ENCODE measurements around the gene RAPGEF5.
"Not testable (repeated sequence)": the region's sequence is repeated elsewhere in the genome, so short reads cannot be mapped to it uniquely, and the experiment has no call there.

RAPGEF5 gene

DNA sequence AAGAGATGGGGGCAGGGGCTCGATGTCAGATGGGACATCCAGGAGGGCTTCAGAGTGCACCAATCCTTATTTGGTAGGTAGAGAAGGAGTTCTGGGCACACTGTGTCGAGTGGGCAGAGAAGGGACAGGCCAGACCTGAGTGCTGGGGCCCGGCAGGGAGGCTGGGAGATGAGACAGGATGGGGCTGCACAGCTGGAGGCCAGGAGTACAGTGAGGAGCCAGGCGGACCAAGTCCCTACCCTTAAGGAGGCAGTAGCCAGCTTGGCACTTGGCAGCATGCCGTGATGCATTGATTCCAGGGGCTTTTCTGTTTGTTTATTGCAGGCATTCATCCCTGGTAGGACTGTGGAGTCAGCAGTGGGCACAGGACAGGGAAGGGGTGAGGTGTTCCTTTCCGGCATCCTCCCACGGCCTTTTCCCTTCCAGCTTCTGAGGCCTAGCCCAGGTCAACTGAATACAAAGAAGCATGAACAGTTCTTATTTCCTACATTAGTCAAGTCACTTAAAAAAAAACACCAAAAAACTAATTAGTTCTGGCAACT, 242.4 kb downstream of the RAPGEF5 start:
- FAIRE-seq: no peak

DNA sequence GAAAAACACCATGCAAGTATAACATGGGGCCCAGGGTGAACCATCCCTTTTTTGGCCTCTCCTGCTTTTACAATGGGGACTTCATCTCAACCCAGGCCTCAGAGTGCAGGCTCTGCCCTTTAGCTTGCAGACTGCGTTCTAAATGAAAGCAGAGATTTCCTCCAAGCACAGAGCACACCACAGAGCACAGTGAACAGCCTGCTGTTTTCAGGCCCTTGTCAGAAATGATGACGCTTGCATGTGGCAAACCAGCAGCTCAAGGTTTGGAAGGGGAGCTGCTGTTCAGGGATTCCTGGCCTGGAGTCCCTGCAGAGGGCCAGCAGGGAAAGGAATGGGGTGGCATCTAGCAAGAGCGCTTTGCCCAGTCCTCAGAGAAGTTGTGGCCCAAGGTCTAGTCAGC, 243.9 kb downstream of the RAPGEF5 start:
- no peak for FAIRE-seq

DNA sequence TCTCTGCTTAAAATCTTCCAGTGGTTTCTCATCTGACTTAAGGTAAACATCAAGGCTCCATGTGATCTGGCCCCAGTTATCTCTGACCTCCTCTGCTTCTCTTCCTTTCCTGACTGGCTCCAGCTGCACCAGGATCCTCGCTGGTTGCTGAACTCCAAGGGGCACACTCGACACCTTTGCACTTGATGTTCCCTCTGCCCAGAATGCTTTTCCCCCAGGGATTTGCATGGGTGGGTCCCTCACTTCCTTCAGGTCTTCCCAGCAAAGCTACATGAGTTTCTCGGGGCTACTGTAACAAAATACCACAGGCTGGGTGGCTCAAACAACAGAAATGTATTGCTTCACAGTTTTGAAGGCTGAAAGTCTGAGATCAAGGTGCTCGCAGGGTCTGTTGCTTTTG, 245.3 kb downstream of the RAPGEF5 start:
- FAIRE-seq: no peak

DNA sequence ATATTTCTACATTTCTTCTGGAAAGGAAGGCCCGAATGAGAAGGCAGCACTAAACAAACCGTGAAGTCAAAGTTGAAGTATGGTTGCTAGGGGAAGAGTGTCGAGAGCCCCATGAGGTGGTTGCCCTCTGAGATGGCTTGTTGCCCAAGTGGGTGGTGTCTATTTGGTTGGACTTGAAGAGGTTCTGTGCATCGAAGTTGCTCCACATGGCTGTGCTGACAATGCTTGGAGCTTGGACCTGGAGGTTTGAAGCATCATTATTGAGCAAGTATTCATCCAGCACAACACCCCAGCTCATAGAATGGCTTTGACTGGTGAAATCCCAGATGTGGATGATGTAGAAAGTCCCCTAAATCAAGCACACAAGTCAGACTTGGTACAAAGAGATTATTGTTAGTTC, 246.1 kb downstream of the RAPGEF5 start:
- no peak for FAIRE-seq

DNA sequence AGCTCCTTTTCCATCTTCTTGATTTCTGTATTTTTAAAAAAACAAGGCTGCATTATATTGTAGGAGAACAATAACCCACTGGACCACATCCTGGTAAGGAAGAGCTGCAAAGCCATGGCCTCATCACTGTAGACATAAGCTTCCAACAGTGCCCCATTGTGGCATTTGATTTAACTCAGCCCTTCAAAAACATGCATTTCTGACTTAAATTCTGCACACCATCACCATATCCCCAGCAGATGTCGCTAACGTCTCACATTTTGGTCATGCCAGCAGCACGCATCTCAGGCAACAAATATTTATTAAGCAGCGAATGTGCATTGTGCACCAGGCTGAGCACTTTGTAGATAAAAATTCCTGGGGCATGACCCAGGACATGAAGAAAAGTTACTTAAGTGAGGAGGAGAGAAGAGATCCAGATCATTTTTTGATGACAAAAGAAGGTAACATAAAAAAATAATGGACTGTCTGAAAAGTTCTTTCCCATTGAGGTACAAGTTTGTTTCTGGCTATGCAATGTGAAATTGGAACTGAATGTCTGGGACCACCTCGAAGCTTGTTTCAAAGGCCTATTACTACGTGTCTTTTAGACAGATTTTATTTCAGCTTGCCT, 246.6 kb downstream of the RAPGEF5 start:
- FAIRE-seq: no peak

DNA sequence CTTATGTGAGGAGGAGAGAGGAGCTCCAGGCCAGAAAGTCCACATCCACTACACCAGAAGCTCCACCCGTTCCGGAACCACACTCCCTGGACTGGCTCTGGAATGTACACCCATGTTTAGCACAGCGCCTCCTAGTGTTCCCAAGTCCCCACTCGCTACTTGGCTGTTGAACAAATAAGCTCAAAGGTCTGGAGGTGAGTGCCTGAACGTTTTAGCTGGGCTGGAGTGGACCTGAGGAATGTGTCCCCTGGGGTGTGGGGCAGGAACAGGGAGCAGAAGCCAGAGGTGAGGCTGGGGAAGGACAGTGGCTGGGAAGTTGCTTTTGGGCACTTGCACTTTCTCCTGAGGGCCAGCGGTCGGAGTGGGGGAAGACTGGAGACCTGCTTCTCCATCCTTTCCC, 247.2 kb downstream of the RAPGEF5 start:
- FAIRE-seq: no peak

DNA sequence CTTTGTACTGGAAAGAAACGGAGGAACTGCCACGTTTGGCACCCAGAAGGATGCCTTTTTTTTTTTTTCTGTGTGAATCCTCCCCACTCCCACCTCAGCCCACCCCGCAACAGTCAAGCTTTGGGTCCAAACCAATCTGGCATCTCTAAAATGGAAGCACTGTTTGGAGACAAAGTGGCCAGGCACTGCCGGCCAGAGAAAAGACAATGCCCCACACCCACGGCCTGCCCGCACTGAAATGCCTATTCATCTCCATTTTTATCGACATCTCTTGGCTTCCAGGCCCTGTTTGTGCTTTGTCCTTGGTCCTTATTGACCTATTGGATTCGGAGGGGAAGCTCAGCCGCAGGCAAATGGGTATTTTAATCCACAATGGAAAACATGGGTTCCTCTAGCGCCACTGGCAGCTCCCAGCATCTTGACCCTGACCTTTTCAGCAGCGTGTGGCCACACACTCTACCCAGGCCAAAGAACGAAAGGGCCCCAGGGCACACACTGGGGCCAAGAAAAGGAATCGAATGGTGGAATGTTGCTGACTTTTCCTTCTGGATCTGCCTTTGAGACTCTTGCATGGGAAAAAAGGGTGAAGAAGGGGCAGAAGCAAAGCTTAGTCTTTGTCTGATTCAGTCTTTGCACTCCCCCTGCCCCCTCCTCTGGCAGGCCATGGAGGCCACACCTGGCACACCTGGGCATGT, 248.7 kb downstream of the RAPGEF5 start:
- no peak for FAIRE-seq

DNA sequence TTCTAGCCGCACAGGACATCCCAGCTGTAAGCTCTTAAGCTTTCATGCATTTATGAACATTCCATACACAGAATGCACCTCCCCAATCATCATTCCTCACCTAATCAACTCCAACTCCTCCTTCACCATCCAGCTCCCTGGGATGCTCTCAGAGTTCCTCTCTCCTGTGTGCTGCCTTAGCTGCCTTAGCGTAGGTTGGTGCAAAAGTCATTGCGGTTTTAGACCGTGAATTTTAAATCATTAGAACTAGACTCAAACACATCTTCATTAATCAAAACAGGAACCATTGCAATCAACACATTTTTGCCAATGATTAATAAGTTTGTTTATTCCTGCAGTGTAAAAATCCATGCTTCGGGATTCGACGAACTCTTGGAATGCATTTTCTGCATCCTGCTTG, 251.4 kb downstream of the RAPGEF5 start:
- no peak for FAIRE-seq

DNA sequence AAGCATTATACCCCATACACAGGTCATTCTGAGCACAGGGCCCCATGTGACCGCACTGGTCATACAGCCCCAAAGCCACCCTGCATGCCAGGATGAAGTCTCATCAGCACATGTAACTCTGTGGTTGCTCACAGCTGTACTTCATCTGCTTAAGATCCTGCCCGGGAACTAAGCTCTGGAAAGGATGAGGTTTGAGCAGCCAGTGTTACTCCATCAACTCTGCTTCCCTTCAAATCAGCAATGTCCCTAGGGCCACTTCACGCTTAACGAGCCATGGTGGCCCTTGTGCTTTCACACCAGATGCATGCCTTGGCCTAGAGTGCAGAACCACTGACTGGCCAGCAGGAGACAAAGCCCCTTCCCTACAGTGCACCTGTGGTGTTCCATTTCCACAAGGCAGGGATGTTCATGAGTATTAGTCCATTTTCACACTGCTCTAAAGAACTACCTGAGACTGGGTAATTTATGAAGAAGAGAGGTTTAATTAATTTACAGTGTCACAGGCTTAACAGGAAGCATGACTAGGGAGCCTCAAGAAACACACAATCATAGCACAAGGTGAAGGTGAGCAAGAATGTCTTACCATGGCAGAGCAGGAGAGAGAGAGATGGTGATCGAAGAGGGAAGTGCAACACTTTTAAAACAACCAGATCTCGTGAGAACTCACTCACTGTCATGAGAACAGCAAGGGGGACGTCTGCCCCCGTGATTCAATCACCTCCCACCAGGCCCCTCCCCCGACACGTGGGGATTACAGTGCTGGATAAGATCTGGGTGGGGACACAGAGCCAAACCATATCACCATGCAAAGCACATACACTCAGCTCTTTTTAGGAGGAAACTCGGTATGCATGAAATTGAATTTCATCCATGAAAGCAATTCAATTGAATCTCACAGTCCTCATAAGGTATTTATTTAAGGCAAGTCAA, 262.3 kb downstream of the RAPGEF5 start:
- no peak for FAIRE-seq

DNA sequence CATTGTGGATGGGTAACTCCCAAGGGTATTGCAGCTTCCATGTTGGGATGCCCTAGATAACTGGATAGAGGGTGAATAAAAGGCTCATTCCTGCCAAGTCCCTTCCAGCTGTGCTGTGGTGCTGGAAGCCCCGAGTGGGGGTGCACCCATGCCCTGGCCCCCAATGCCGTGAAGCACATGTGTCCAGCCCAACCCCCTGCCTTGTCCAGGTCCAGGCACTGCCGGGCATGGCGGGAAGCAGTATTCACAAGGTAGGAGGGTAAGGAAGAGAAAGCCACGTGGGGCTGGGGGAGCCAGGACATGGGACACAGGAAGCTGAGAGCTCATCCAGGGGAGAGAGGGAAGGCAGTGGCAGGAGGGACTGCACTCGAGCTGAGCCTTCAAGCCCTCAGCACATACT, 263.0 kb downstream of the RAPGEF5 start:
- no peak for FAIRE-seq

DNA sequence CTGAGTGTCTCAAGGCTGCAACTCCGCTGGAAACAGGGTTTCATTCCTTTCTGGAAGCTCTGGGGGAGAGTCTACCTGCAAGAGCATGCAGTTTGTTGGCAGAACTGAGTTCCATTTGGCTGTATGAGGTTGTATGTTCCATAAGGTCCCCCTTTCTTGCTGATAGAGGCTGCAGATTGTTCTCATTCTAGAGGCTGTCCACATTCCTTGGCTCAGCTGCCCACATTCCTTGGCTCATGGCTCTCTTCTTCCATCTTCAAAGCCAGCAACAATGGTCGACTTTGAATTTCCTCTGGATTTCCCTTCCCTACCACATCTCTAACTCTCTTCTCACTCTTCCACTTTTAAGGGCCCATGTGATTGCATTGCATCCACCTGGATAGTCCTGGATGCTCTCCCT, 264.0 kb downstream of the RAPGEF5 start:
- FAIRE-seq: no peak

DNA sequence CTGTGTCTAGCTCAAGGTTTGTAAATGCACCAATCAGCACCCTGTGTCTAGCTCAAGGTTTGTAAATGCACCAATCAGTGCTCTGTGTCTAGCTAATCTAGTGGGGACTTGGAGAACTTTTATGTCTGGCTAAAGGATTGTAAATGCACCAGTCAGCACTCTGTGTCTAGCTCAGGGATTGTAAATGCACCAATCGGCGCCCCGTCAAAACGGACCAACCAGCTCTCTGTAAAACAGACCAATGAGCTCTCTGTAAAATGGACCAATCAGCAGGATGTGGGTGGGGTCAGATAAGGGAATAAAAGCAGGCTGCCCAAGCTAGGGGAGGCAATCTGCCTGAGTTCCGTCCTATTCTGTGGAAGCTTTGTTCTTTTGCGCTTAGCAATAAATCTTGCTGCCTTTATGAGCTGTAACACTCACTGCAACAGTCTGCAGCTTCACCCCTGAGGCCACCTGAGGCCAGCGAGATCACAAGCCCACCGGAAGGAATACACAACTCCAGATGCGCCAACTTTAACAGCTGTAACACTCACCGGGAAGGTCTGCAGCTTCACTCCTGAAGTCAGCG, 265.9 kb downstream of the RAPGEF5 start:
- not testable (repeated sequence) for FAIRE-seq

DNA sequence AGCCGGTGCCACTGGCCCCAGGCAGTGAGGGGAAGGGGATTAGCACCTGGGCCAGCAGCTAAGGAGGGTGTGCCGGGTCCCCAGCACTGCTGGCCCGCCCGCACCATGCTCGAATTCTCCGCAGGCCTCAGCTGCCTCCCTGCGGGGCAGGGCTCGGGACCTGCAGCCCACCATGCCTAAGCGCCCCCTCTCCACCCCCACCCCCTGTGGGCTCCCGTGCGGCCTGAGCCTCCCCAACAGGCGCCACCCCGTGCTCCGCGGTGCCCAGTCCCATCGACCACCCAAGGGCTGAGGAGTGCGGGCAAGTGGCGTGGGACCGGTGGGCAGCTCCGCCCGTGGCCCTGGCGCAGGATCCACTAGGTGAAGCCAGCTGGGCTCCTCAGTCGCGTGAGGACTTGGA, 266.4 kb downstream of the RAPGEF5 start:
- FAIRE-seq: no peak

DNA sequence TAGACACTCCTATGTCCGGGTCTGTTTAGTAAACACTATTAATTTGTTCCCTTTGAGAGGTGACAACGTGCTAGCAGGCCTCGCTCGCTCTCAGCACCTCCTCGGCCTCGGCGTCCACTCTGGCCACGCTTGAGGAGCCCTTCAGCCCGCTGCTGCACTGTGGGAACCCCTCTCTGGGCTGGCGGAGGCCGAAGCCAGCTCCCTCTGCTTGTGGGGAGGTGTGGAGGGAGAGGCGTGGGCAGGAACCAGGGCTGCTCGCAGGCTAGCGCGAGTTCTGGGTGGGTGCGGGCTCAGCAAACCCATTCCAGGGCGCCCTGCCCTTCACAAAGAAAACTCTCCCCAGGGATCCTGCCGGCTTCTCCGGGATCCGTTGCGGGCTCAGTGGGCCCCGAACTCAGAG, 266.8 kb downstream of the RAPGEF5 start:
- no peak for FAIRE-seq

DNA sequence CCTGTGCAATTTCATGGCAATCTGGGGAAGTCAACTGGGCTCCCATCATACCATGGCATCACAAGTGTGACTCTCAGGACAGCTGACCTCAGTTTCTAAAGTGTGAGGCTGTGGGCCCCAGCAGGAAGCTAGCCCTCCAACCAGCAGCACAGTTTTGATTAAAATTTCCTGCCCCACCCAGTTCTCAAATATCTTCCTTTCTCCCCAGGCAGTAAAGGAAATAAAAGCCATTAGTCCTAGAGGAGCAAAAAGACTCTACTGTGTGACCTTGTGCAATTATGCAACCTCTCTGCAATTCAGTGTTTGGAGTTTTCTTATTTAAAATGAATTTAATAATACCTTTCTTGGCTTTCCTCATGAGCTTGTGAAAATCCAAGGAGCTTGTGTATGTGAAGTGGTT, 268.1 kb downstream of the RAPGEF5 start:
- FAIRE-seq: no peak

DNA sequence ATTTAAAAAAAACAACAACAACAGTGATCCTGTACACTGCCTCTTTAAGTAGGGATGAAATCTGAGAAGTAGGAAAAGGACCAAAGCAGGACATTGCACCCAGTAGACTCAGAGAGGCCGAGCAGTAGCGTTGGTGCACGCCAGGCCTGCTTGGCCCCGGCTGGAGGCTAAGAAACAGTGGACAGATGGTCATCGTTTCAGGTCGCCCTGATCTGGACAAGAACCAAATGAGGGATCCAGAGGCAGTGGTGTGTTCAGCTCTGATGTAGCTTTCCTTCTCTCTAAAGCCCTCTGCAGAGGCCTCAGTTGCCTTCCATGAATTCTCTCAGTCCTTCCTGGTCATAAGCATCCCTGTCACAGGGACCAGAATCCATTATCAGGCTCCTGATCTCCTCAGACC, 269.1 kb downstream of the RAPGEF5 start:
- no peak for FAIRE-seq

DNA sequence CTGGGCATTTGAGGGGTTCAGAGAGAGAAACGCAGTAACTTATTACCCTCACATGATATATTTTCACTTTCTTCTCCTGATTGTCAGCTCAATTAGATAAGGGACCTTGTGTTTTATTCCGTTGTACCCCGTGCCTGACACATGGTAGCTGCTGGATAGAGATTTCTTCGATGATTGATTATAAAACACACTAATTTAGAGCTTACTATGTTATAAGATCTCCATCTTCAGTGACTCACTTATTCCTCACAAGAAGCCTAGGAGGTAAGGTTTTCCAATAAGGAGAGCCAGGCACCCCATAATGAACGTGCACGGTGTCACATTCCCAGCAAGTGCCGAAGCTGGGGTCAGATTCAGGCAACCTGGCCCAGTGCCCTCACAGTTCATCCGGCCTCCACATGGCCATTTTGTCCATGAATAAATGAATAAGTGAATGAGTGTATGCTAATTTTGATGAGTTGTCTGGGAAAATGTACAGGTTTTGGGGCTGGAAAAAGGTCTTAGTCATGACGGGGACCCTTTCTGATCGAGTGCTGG, 273.2 kb downstream of the RAPGEF5 start:
- FAIRE-seq: no peak

DNA sequence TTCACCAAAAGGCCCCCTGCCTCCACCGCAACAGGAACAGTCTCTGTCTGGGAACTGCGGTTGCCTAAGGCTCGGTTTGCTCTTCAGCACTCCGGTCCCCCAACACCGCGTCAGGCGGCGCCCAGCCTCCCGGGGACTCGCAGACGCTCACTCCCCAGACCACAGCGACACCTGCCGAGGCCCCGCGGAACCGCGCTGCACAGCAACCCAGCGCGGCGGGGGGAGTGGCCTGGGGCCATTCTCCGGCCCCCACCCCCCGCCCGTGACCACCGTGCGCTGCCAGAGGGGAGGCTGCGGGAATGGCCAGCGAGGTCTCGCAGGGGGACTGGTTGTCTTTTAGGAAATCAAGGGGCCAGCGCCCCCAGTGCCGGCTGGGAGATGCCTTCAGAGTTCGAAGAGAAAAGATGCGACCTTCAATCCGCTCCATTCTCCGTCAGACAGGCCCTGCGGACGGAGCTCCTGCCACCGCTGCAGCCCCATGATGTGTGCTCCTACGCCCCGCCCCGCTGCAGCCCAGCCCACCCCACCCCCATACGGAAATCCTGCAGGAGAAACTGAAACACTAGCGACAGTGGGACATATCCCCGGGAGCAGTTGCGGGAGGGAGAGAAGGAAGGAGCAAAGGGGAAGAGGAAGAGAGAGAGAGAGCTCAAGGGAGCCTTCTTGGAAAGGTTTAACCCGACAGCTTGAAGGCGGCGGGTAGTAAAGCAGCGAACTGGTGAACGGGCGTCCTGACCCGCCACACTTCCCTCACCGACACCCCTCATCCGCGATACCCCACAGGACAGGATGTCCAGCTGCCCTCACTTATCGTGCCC, 273.9 kb downstream of the RAPGEF5 start:
- FAIRE-seq: no peak

DNA sequence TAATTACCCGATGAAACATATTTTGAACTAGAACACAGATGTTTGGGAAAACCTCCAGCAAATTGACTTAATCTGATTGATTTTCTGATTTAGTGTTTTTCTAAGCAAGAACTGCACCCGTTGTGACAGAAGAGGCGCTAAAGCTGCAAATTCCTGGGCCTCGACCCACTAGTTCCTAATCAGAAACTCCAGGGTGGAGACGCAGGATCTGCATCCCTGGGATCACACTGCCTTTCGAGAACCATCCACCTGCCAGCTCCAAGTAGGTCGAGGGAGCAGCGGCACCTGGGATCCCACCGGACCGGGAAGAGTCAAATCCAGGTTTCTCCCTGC, 274.4 kb downstream of the RAPGEF5 start:
- no peak for FAIRE-seq

DNA sequence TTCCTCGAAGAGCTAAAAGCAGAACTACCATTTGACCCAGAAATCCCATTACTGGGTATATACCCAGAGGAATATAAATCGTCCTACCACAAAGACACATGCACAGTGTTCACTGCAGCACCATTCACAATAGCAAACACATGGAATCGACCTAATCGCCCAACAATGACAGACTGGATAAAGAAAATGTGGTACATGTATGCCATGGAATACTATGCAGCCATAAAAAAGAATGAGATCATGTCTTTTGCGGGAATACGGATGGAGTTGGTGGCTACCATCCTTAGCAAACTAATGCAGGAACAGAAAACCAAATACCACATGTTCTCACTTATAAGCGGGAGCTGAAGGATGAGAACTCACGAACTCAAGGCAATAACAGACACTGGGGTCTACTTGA, 276.7 kb downstream of the RAPGEF5 start:
- not testable (repeated sequence) for FAIRE-seq

DNA sequence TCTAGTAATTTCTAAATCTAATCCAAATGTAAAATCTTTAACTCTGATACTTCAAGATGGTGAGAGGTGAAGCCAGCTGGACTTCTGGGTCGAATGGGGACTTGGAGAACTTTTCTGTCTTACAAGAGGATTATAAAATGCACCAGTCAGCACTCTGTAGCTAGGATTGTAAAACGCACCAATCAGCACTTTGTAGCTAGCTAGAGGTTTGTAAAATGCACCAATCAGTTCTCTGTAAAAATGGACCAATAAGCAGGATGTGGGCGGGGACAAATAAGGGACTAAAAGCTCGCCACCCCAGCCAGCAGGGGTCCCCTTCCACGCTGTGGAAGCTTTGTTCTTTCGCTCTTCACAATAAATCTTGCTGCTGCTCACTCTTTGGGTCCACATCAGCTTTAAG, 278.1 kb downstream of the RAPGEF5 start:
- not testable (repeated sequence) for FAIRE-seq

DNA sequence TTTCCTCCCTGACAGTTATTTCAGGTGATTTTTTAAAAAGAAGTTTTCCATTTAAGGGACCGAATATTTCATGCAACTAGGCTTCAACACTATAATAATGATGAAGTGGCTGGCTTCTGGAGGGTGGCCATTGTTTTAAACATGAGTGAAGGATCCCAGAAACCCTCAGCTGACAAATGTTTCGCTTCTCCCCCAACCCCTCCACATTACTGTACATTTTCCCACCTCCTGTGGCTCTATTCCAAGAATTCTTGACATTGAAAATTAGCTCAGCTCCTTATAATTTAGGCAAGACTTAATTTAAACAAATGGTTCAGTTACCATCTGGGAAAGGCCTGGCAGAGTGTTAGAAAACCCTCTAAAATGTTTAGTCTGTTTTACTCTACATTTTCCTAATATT, 281.4 kb downstream of the RAPGEF5 start:
- FAIRE-seq: no peak
